ENCODE measurements around the gene MGRN1.
A peak's percentile ranks its signal among the peaks of the same experiment; 100 is the strongest.

MGRN1 gene

DNA sequence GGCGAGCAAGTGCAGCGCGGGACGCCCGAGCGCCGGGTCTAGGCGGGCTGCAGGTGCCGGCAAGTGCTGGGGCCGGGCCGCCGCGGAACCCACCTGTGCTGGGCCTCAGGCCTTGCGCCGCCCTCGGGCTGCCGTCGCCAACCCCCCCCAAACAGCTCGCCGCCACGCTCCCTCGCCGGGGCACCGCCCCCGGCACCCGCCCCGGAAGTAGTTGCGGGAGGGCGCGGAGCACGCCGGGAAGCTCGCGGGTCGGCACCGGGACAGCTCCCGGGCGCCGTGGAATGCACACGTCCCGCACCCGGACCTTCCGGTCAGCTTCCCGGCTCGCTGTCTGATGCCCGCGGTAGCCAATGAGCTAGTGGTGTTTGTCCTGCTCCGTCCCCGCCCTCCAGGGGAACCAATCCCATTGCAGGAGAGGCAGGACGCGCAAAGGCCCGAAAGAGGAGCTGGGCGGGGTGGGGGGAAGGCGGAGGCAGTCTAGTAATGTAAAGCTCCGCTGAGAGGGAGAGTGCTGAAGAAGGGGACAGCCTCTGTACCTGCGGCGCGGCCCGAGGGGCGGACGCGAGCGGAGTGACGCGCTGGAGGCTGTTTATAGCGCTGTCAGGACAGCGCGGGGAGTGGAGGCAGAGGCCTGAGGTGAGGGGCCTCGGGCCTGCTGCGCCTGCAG is 109.6 kb downstream of the MGRN1 start, which contains the start of the genes ANKS3 and DNAAF8 (continued):
- TF ChIP-seq OSR2 (tag by site-specific recombination; IDR thresholded peaks at IDR 0.05): peak; percentile 91
- TF ChIP-seq ZNF10 (tag by site-specific recombination; IDR thresholded peaks at IDR 0.05): 0 out of 2 replicates have a peak, but pooled peaks have one; percentile 51
- no peak for TF ChIP-seq ZNF202 (tag by site-specific recombination; IDR thresholded peaks at IDR 0.05; ENCODE audit: borderline replicate concordance)
- no peak for TF ChIP-seq ZNF248 (tag by site-specific recombination; IDR thresholded peaks at IDR 0.05)
- TF ChIP-seq SCRT2 (tag by site-specific recombination; IDR thresholded peaks at IDR 0.05): no peak
- TF ChIP-seq, protein P1, sequence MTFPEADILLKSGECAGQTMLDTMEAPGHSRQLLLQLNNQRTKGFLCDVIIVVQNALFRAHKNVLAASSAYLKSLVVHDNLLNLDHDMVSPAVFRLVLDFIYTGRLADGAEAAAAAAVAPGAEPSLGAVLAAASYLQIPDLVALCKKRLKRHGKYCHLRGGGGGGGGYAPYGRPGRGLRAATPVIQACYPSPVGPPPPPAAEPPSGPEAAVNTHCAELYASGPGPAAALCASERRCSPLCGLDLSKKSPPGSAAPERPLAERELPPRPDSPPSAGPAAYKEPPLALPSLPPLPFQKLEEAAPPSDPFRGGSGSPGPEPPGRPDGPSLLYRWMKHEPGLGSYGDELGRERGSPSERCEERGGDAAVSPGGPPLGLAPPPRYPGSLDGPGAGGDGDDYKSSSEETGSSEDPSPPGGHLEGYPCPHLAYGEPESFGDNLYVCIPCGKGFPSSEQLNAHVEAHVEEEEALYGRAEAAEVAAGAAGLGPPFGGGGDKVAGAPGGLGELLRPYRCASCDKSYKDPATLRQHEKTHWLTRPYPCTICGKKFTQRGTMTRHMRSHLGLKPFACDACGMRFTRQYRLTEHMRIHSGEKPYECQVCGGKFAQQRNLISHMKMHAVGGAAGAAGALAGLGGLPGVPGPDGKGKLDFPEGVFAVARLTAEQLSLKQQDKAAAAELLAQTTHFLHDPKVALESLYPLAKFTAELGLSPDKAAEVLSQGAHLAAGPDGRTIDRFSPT (tag by site-specific recombination; IDR thresholded peaks at IDR 0.05): no peak
- peak; percentile 96 for TF ChIP-seq ZNF76 (tag by site-specific recombination; IDR thresholded peaks at IDR 0.05; ENCODE audit: borderline replicate concordance, low read depth)
- no peak for TF ChIP-seq ZNF571 (tag by site-specific recombination; IDR thresholded peaks at IDR 0.05)
- TF ChIP-seq ZNF433 (tag by site-specific recombination; IDR thresholded peaks at IDR 0.05; ENCODE audit: low read depth): no peak
- TF ChIP-seq SETDB1 (IDR thresholded peaks at IDR 0.05; ENCODE audit: insufficient read length, low read length): no peak
- TF ChIP-seq, protein P2, sequence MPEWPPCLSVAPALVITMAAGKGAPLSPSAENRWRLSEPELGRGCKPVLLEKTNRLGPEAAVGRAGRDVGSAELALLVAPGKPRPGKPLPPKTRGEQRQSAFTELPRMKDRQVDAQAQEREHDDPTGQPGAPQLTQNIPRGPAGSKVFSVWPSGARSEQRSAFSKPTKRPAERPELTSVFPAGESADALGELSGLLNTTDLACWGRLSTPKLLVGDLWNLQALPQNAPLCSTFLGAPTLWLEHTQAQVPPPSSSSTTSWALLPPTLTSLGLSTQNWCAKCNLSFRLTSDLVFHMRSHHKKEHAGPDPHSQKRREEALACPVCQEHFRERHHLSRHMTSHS (tag by site-specific recombination; IDR thresholded peaks at IDR 0.05): no peak
- no peak for TF ChIP-seq ZNF510 (tag by site-specific recombination; IDR thresholded peaks at IDR 0.05; ENCODE audit: insufficient replicate concordance)
- TF ChIP-seq ZNF701 (tag by site-specific recombination; IDR thresholded peaks at IDR 0.05): no peak
- no peak for TF ChIP-seq ZNF274 (IDR thresholded peaks at IDR 0.05; ENCODE audit: low read length)
- TF ChIP-seq ZNF274 (tag by site-specific recombination; IDR thresholded peaks at IDR 0.05; ENCODE audit: borderline replicate concordance): no peak
- TF ChIP-seq HOXD13 (CRISPR knock-in tag; IDR thresholded peaks at IDR 0.05; ENCODE audit: borderline replicate concordance): no peak
- no peak for TF ChIP-seq ZSCAN16 (tag by site-specific recombination; IDR thresholded peaks at IDR 0.05)
- no peak for TF ChIP-seq ZNF792 (tag by site-specific recombination; IDR thresholded peaks at IDR 0.05)
- no peak for TF ChIP-seq ZNF777 (tag by site-specific recombination; IDR thresholded peaks at IDR 0.05; ENCODE audit: borderline replicate concordance)
- no peak for TF ChIP-seq ZNF560 (tag by site-specific recombination; IDR thresholded peaks at IDR 0.05; ENCODE audit: borderline replicate concordance)
- TF ChIP-seq ZNF623 (tag by site-specific recombination; IDR thresholded peaks at IDR 0.05): no peak
- TF ChIP-seq, protein P3, sequence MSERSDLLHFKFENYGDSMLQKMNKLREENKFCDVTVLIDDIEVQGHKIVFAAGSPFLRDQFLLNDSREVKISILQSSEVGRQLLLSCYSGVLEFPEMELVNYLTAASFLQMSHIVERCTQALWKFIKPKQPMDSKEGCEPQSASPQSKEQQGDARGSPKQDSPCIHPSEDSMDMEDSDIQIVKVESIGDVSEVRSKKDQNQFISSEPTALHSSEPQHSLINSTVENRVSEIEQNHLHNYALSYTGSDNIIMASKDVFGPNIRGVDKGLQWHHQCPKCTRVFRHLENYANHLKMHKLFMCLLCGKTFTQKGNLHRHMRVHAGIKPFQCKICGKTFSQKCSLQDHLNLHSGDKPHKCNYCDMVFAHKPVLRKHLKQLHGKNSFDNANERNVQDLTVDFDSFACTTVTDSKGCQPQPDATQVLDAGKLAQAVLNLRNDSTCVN (tag by site-specific recombination; optimal IDR thresholded peaks at IDR 0.05): peak; percentile 87
- TF ChIP-seq ZNF324 (tag by site-specific recombination; IDR thresholded peaks at IDR 0.05): 0 out of 2 replicates have a peak, but pooled peaks have one; percentile 19
- TF ChIP-seq, protein P4, sequence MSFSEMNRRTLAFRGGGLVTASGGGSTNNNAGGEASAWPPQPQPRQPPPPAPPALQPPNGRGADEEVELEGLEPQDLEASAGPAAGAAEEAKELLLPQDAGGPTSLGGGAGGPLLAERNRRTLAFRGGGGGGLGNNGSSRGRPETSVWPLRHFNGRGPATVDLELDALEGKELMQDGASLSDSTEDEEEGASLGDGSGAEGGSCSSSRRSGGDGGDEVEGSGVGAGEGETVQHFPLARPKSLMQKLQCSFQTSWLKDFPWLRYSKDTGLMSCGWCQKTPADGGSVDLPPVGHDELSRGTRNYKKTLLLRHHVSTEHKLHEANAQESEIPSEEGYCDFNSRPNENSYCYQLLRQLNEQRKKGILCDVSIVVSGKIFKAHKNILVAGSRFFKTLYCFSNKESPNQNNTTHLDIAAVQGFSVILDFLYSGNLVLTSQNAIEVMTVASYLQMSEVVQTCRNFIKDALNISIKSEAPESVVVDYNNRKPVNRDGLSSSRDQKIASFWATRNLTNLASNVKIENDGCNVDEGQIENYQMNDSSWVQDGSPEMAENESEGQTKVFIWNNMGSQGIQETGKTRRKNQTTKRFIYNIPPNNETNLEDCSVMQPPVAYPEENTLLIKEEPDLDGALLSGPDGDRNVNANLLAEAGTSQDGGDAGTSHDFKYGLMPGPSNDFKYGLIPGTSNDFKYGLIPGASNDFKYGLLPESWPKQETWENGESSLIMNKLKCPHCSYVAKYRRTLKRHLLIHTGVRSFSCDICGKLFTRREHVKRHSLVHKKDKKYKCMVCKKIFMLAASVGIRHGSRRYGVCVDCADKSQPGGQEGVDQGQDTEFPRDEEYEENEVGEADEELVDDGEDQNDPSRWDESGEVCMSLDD (tag by site-specific recombination; IDR thresholded peaks at IDR 0.05): no peak
- TF ChIP-seq KLF9 (tag by site-specific recombination; IDR thresholded peaks at IDR 0.05; ENCODE audit: low read depth): peak; percentile 84
- 0 out of 2 replicates have a peak, but pooled peaks have one; percentile 2 for TF ChIP-seq EGR2 (tag by site-specific recombination; IDR thresholded peaks at IDR 0.05; ENCODE audit: low read depth)
- no peak for TF ChIP-seq OVOL3 (tag by site-specific recombination; IDR thresholded peaks at IDR 0.05)
- TF ChIP-seq ZNF394 (tag by site-specific recombination; IDR thresholded peaks at IDR 0.05; ENCODE audit: borderline replicate concordance): no peak
- peak; percentile 91 for TF ChIP-seq ZNF561 (tag by site-specific recombination; IDR thresholded peaks at IDR 0.05; ENCODE audit: borderline replicate concordance)
- TF ChIP-seq, protein P5, sequence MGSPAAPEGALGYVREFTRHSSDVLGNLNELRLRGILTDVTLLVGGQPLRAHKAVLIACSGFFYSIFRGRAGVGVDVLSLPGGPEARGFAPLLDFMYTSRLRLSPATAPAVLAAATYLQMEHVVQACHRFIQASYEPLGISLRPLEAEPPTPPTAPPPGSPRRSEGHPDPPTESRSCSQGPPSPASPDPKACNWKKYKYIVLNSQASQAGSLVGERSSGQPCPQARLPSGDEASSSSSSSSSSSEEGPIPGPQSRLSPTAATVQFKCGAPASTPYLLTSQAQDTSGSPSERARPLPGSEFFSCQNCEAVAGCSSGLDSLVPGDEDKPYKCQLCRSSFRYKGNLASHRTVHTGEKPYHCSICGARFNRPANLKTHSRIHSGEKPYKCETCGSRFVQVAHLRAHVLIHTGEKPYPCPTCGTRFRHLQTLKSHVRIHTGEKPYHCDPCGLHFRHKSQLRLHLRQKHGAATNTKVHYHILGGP (tag by site-specific recombination; IDR thresholded peaks at IDR 0.05): no peak
- no peak for TF ChIP-seq ZNF558 (tag by site-specific recombination; IDR thresholded peaks at IDR 0.05)
